GM19397 (cell line): ENCODE results near the gene PMM1.
"Not testable (repeated sequence)": the region's sequence is repeated elsewhere in the genome, so short reads cannot be mapped to it uniquely, and the experiment has no call there.

Source experiments
- ATAC-seq: cut with Tn5 transposase; IDR thresholded peaks from one replicate; pipeline ENCODE4 v1.9.1; 2021; ENCODE audit warnings: mild to moderate bottlenecking, moderate library complexity; ENCODE audit not compliant: unreplicated experiment

The PMM1 gene

GRCh38 chr22:41597635-41597953, 8.0 kb upstream of the PMM1 start:
- ATAC-seq: no peak

- no peak for ATAC-seq
These were observed 7.4 kb upstream of the PMM1 start for GRCh38 chr22:41596776-41597634.

GRCh38 chr22:41595703-41596102, 6.1 kb upstream of the PMM1 start:
- no peak for ATAC-seq

- ATAC-seq: not testable (repeated sequence)
These were observed 3.8 kb upstream of the PMM1 start for GRCh38 chr22:41593336-41593960.

- ATAC-seq: no peak
These were observed 2.3 kb downstream of the PMM1 start for GRCh38 chr22:41587347-41587723.

GRCh38 chr22:41585898-41586297, 3.7 kb downstream of the PMM1 start:
- ATAC-seq: no peak

- no peak for ATAC-seq
These were observed 4.8 kb downstream of the PMM1 start for GRCh38 chr22:41584881-41585280.

GRCh38 chr22:41582694-41583093, 6.9 kb downstream of the PMM1 start:
- ATAC-seq: no peak

- ATAC-seq: no peak
These were observed 9.7 kb downstream of the PMM1 start for GRCh38 chr22:41579997-41580355.

GRCh38 chr22:41579297-41579996, 10.2 kb downstream of the PMM1 start:
- ATAC-seq: no peak

GRCh38 chr22:41578818-41579217, 10.8 kb downstream of the PMM1 start:
- no peak for ATAC-seq

GRCh38 chr22:41578114-41578513, 11.5 kb downstream of the PMM1 start:
- ATAC-seq: no peak

- ATAC-seq: no peak
These were observed 12.8 kb downstream of the PMM1 start for GRCh38 chr22:41576877-41577276.

GRCh38 chr22:41575533-41575932, 14.1 kb downstream of the PMM1 start:
- ATAC-seq: no peak

GRCh38 chr22:41574847-41575381, 14.7 kb downstream of the PMM1 start:
- no peak for ATAC-seq

GRCh38 chr22:41573677-41574076, 16.0 kb downstream of the PMM1 start:
- no peak for ATAC-seq

- not testable (repeated sequence) for ATAC-seq
These were observed 17.3 kb downstream of the PMM1 start for GRCh38 chr22:41572305-41572704.

GRCh38 chr22:41571786-41572185, 17.9 kb downstream of the PMM1 start:
- no peak for ATAC-seq

- ATAC-seq: no peak
These were observed 19.4 kb downstream of the PMM1 start for GRCh38 chr22:41570221-41570620.

- ATAC-seq: no peak
These were observed 20.8 kb downstream of the PMM1 start for GRCh38 chr22:41568811-41569210.

- ATAC-seq: no peak
These were observed 22.2 kb downstream of the PMM1 start for GRCh38 chr22:41567512-41567768.

- ATAC-seq: no peak
These were observed 24.1 kb downstream of the PMM1 start for GRCh38 chr22:41565403-41566054.
